GM21526 (cell line): Measurements from ENCODE around the gene SDR42E1.

Experiments used
- ATAC-seq: cut with Tn5 transposase; IDR thresholded peaks from one replicate; pipeline ENCODE4 v1.9.1; 2021; ENCODE audit warnings: moderate library complexity; ENCODE audit not compliant: unreplicated experiment, low FRiP score

Gene SDR42E1

DNA sequence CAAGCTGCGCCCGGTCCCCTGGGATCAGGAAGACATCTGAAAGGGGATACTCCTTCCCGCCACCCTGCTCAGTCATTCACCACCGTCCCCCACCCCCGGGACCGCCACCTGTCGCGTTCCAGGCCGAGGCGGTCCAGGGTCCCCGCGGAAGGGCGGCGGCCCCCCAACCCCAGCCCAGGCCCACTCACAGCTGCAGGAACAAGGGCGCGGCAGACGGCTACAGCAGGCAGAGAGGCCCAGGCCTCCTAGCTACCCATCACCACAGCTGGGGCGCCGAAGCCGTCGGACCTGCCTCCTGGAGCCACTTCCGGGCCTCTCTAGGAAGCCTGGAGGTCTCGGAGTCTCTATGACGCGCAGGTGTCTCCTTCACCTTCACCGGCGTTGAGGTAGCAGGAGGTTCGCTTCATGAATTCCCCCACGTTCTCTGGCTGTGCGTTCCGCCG lies at the start of gene SDR42E1:
TSS of gene SDR42E1 (minus strand) at position 272 of the 443 bp plus-strand sequence. CDS start 10,612 bp downstream, outside the sequence.
- ATAC-seq: peak; percentile 91

DNA sequence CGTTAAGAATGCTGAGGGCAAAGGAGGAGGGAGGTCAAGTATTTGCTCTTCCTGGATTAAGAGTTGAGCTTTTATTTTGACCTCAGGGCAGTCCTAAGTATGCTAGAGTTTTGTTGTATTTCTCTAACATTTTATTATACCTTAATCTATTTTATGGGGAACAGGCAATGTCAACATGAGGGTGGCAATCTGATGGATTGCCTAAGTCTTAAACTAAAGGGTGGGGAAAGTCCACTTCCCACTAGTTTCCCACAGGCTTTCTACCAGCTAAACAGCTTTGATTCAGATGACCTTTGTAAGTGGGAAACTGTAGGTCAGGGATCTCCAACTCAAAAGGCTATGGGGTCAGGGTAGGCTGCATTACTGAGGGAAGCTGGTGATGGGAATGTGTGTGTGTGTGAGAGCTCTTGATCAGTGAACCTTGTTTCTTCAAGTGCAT lies 48.7 kb upstream of the SDR42E1 start:
- ATAC-seq: no peak

DNA sequence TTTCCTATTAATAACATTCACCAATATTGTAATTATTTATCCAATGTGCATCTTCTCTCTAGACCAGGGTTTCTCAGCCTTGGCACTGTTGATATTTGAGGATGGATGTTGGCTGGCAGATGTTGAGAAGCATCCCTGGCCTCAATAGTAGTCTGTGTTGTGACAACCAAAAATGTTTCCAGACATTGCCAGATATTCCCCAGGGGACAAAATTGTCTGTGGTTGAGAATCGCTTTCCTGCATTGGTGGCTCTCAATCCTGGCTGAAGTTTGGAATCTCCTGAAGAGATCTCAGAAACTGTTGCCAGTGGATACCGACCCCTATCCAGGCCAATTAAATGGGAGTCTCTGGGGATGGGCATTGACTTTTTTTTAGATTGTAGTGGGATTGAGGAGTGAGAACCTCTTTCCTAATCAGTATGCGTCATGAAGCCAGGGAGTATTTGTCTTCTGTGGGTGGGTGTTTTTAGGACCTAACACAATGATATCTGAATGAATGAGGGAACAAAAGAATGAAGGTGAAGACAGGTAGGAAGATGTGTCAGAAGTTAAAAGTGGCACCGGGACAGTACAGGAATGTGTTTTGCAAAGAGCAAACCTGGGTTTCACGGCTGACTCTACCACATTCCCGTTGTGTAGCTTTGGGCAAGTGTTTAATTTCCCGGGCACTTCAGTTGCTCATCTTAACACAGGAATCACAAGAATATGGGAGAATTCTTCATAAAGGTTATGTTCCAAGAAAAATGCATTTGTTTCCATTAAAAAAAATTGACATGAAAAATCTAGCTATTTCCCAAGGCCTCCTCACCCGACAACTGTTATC lies 48.1 kb upstream of the SDR42E1 start:
- no peak for ATAC-seq

DNA sequence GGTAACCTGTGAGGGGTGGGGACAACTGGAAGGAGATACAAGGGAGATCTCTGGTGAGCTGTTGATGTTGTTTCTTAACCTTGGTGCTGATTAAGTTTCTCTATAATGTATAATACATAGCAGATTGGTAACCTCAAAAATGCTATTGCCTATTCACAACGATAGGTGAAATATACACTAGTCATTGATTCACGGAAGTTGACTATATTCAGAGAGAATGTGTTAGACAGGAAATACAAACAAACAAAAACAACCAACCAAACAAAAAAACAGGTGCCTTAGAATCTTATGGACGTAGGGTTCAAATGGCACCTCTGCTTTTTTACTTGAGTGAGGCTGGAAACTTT lies 45.3 kb upstream of the SDR42E1 start:
- no peak for ATAC-seq

GRCh38 chr16:82055728-82056549 lies 44.7 kb upstream of the SDR42E1 start:
- ATAC-seq: no peak

GRCh38 chr16:82055117-82055516 lies 43.8 kb upstream of the SDR42E1 start:
- ATAC-seq: no peak

DNA sequence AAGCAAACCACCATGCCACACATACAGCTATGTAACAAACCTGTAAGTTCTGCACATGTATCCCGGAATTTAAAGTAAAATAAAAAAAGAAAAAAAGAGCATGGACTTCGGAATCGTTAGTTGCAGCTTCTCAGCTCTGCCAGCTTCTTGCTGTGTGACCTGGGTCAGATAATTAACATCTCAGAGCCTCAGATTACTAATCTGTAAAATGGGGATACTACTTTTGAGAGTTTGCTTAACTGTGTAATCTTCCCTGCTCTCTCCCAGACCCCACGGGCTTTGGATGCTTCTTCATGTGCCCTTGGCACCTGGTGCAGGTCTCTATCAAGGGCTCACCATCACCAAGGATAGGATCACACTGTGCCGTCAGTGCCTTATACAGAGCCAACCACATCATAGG lies 40.4 kb upstream of the SDR42E1 start:
- ATAC-seq: no peak

DNA sequence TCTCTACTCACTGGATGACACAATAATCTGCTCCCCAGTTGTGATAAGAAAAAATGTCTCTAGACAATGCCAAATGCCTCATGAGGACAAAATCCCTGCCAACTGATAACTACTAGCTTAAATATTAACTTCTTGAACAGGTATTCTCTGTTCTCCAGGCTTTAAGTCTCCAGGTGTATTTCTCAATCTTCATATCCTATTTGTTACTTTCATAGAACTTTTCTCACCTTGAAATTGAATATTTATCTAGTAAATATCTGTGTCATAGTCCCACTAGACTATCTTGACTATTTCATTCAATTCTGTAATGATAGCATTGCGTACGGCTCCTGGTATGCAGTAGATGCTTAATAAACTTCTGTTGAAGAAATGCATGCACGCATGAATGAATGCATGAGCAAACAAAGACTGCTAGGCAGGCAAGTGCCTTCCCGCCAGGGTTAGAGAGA lies 39.7 kb upstream of the SDR42E1 start:
- ATAC-seq: no peak

- ATAC-seq: no peak
These were observed 39.2 kb upstream of the SDR42E1 start for GRCh38 chr16:82050506-82050905.

DNA sequence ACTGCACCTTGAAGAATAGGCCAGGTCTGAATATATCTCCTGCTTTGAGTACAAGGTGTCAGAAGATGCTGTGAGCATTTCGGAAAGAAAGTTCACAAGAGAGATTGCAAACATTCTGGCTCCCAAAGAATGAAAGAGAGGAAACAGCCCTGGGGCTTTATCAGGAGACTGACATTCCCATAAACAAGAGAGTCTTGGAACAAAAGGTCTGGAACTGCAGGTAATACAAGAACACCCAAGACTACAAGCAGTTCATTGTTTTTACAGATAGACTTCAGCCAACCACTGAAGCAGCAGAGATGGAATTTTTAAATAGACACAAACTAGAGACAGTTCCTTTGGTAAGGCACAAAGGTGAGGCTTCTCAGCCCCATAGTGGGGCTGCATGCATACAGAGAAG lies 38.2 kb upstream of the SDR42E1 start:
- ATAC-seq: no peak

DNA sequence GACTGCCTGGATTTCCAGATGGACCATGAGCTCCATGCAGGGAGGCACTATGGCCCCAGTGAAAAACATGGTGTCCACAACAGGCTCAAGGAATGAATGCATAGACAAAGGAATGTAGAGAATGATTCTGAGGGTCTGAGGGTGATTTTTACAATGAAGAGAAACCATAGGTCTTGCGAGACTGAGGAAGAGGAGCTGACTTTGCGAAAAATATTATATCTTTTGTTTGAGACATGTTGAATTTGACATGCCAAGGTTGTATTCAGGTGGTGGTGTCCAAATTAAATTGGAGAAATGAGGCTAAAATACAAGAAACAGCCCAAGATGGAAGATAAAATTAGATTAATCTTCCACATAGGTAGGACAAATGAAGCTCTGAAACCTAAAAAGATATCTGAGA lies 36.5 kb upstream of the SDR42E1 start:
- no peak for ATAC-seq

- no peak for ATAC-seq
These were observed 36.1 kb upstream of the SDR42E1 start for GRCh38 chr16:82047374-82047773.

- no peak for ATAC-seq
These were observed 35.7 kb upstream of the SDR42E1 start for GRCh38 chr16:82046941-82047340.

DNA sequence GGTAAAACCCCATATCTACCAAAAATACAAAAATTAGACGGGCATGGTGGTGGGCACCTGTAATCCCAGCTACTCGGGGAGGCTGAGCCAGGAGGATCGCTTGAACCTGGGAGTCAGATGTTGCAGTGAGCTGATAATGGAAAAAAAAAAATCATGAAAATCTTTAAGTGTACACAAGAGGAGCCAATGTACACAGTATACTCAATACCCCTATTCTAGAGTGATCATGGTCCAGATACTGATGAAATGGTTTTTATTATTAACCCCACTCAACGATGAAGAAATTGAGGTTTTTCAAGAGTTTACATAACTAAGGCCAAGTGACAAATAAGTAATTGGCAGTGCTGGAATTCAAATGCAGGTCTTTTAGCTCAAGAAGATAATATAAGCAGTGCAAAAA lies 35.3 kb upstream of the SDR42E1 start:
- ATAC-seq: no peak

DNA sequence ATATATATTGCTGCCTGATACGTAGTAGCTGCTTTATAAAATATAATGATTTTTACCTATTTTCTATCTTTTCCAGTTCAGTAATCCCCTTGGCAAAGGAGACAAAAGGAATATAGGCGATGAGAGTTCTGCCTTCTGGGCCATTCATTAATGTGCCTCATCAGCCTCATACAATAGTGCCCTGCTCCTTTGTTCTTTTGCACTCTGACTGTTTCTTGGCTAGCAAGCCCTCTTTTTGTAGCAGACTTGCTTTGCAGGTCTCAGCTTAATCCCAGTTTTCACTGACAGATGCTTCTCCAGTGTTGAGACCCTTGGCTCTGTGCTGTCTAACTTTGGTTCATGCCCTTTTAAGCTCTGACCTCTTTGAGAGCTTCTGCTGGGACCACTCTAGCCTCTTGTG lies 34.2 kb upstream of the SDR42E1 start:
- no peak for ATAC-seq

DNA sequence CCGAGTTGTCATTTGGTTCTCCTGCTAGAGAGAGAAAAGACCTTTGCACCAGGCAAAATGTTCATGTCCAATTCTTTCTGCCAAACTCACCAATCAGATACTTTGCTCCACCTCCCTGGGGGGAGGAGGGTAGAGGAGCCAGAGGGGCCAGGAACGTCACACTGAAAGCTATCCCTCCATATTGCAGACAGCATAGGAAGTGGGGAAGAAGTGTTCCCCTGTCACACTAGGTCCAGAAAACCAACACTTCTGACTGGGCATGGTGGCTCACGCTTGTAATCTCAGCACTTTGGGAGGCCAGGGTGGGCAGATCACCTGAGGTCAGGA lies 33.3 kb upstream of the SDR42E1 start:
- ATAC-seq: no peak

- no peak for ATAC-seq
These were observed 32.7 kb upstream of the SDR42E1 start for GRCh38 chr16:82043680-82044584.

GRCh38 chr16:82042846-82043245 lies 31.6 kb upstream of the SDR42E1 start:
- no peak for ATAC-seq

GRCh38 chr16:82042144-82042543 lies 30.9 kb upstream of the SDR42E1 start:
- ATAC-seq: no peak

GRCh38 chr16:82041542-82041941 lies 30.3 kb upstream of the SDR42E1 start:
- no peak for ATAC-seq

DNA sequence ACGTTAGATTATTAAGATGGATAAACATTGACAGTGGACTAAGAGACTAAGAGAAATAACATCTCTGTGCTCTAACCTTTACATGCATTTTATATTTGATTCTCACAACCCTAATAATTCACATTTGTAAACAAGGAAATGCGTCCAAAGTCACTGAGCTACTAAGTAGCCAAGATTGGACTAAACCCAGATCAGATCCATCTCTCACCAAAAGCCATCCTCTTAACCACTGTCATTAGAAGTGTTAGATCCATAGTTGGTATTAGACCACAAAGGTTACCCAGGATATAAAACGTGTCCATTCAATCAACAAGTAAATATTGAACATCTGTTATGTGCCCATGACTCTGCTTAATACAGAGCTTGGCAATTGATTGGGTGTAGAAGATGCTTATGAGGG lies 29.0 kb upstream of the SDR42E1 start:
- no peak for ATAC-seq
